ENCODE results near the gene TRPM7. TPM values are rescaled to one million over a fixed set of nuclear protein-coding genes. Genes with fewer than 3 reads are reported as not detected.

Gene TRPM7
- total RNA-seq, 1 donor from 2014 or later, result 44.3 TPM

- intact Hi-C loops (cut with DNase I), result no loop called here
- H3K27me3 ChIP-seq, result no peaks in the 10 kb centered on the region
- no peak overlapping the region for H3K4me3 ChIP-seq
- H3K4me1 ChIP-seq, result no peaks in the 10 kb centered on the region
- DNase-seq, result no peak
- no peaks in the 10 kb centered on the region for H3K36me3 ChIP-seq
- no peak overlapping the region for H3K27ac ChIP-seq
- no peaks in the 10 kb centered on the region for H3K9me3 ChIP-seq
- no peak for TF ChIP-seq CTCF (IDR thresholded peaks at IDR 0.05)
- ATAC-seq, result no peak
Observed at GRCh38 chr15:50544368-50544767, 142.2 kb downstream of the TRPM7 start.

- Histone ChIP-seq H3K27ac (no peak overlapping the region), H3K36me3 (no peaks in the 10 kb centered on the region), H3K9me3 (no peaks in the 10 kb centered on the region), H3K4me1 (no peaks in the 10 kb centered on the region), H3K27me3 (no peaks in the 10 kb centered on the region), H3K4me3 (no peak overlapping the region)
- DNase-seq (no peak), ATAC-seq (no peak)
- TF ChIP-seq CTCF (IDR thresholded peaks at IDR 0.05), result no peak
- intact Hi-C loops (cut with DNase I), result no loop called here
Observed at GRCh38 chr15:50543556-50543955, 143.0 kb downstream of the TRPM7 start.

GRCh38 chr15:50542887-50543210 lies 143.7 kb downstream of the TRPM7 start:
- no peaks in the 10 kb centered on the region for H3K36me3 ChIP-seq
- no peak overlapping the region for H3K27ac ChIP-seq
- intact Hi-C loops (cut with DNase I), result no loop called here
- H3K4me3 ChIP-seq, result no peak overlapping the region
- no peaks in the 10 kb centered on the region for H3K27me3 ChIP-seq
- no peak for DNase-seq
- H3K4me1 ChIP-seq, result no peaks in the 10 kb centered on the region
- no peaks in the 10 kb centered on the region for H3K9me3 ChIP-seq
- TF ChIP-seq CTCF (IDR thresholded peaks at IDR 0.05), result no peak
- no peak for ATAC-seq

- no peak for ATAC-seq
- Histone ChIP-seq H3K27me3 (no peaks in the 10 kb centered on the region), H3K9me3 (no peaks in the 10 kb centered on the region), H3K36me3 (no peaks in the 10 kb centered on the region), H3K27ac (no peak overlapping the region), H3K4me1 (no peaks in the 10 kb centered on the region), H3K4me3 (no peak overlapping the region)
- intact Hi-C loops (cut with DNase I), result no loop called here
- no peak for DNase-seq
- no peak for TF ChIP-seq CTCF (IDR thresholded peaks at IDR 0.05)
Observed at GRCh38 chr15:50531766-50532165, 154.8 kb downstream of the TRPM7 start.

GRCh38 chr15:50531163-50531562 lies 155.4 kb downstream of the TRPM7 start:
- Histone ChIP-seq H3K27me3 (no peaks in the 10 kb centered on the region), H3K4me3 (no peak overlapping the region), H3K36me3 (no peaks in the 10 kb centered on the region), H3K4me1 (no peaks in the 10 kb centered on the region), H3K27ac (no peak overlapping the region), H3K9me3 (no peaks in the 10 kb centered on the region)
- no peak for DNase-seq
- ATAC-seq, result no peak
- no peak for TF ChIP-seq CTCF (IDR thresholded peaks at IDR 0.05)
- intact Hi-C loops (cut with DNase I), result no loop called here

- Histone ChIP-seq H3K4me1 (no peaks in the 10 kb centered on the region), H3K9me3 (no peaks in the 10 kb centered on the region), H3K27ac (no peak overlapping the region), H3K36me3 (no peaks in the 10 kb centered on the region), H3K27me3 (no peaks in the 10 kb centered on the region), H3K4me3 (no peak overlapping the region)
- DNase-seq (no peak), ATAC-seq (no peak)
- no peak for TF ChIP-seq CTCF (IDR thresholded peaks at IDR 0.05)
- intact Hi-C loops (cut with DNase I), result no loop called here
Observed at GRCh38 chr15:50523851-50524251, 162.7 kb downstream of the TRPM7 start.
